ENCODE results near the gene HSD11B2.

DNA sequence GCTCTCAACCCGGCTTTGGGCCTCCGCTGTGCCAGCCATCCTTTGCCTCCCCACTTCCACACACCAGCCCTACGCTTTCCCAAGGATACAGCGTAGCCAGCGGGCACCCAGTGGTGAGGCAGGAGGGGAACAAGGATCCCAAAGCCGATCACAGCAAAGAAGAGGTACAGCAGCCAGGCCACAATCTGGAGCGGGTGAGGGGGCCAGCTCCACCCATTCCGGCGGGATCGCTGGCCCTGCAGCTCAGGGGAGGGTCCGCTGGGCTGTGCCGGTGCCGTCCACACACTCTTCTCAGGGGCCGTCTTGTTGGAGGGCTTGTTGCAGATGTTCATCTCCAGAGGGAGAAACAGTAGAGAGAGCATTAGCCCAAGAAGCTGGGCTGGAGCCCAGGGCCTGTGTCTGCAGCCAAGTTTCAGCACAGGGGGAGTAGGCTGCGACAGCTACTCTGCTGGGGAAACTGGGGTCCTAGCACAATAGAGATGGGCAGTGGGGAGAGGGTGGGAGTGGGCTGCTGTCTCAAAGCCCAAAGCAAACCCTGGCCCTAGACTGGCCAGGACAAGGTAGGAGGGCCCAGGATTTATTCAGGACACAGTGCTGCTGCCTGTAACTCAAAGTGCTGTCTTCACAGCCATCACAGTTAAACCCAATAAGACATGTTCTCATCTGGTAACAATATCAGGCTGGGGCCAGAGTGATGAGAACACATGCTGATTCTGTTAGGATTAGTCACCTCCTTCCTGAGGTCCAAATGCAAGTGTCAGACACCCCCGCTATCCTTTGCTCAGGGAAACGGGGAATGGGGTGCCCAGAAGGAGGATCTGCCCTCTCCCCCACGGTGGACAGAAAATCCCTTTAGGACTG, 24.6 kb upstream of the HSD11B2 start:
- TF ChIP-seq, protein P1, sequence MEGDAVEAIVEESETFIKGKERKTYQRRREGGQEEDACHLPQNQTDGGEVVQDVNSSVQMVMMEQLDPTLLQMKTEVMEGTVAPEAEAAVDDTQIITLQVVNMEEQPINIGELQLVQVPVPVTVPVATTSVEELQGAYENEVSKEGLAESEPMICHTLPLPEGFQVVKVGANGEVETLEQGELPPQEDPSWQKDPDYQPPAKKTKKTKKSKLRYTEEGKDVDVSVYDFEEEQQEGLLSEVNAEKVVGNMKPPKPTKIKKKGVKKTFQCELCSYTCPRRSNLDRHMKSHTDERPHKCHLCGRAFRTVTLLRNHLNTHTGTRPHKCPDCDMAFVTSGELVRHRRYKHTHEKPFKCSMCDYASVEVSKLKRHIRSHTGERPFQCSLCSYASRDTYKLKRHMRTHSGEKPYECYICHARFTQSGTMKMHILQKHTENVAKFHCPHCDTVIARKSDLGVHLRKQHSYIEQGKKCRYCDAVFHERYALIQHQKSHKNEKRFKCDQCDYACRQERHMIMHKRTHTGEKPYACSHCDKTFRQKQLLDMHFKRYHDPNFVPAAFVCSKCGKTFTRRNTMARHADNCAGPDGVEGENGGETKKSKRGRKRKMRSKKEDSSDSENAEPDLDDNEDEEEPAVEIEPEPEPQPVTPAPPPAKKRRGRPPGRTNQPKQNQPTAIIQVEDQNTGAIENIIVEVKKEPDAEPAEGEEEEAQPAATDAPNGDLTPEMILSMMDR (IDR thresholded peaks at IDR 0.05) = no peak
- TF ChIP-seq ZFX (IDR thresholded peaks at IDR 0.05; ENCODE audit: borderline replicate concordance) = no peak

Measured in 22Rv1 (cell line).